K562 (cell line): ENCODE results near the gene PCLAF. TPM values are rescaled to one million over a fixed set of nuclear protein-coding genes. Genes with fewer than 3 reads are reported as not detected.

Experiments
- E2F5 ChIP-seq: sonication (generic); formaldehyde crosslinking; IDR thresholded peaks from 2 replicates; pipeline ENCODE4 v1.8.0; 2022; ENCODE audit warnings: mild to moderate bottlenecking, missing genetic modification reagents
- ETV1 ChIP-seq: fragments of 450-650 bp; conservative IDR thresholded peaks from 2 replicates; pipeline ENCODE4 v1.6.1; 2016; ENCODE audit warnings: missing genetic modification characterization, control low read depth, low read depth, missing compliant biosample characterization
- FOXP4 ChIP-seq: sonication (generic); formaldehyde crosslinking; IDR thresholded peaks from 2 replicates; pipeline ENCODE4 v1.8.0; 2022; ENCODE audit warnings: mild to moderate bottlenecking, missing genetic modification reagents, borderline replicate concordance
- GABPB1 ChIP-seq: sonication (generic); formaldehyde crosslinking; IDR thresholded peaks from 2 replicates; pipeline ENCODE4 v1.8.0; 2022; ENCODE audit warnings: mild to moderate bottlenecking, missing genetic modification reagents
- GATA2 ChIP-seq: sonication (generic); formaldehyde crosslinking; IDR thresholded peaks from 2 replicates; pipeline ENCODE4 v1.4.0; 2020; ENCODE audit warnings: mild to moderate bottlenecking, missing genetic modification reagents
- KDM2B ChIP-seq: fragments of 250-450 bp; sonication (Bioruptor Pico); IDR thresholded peaks from 2 replicates; pipeline ENCODE4 v1.8.0; 2021; ENCODE audit warnings: mild to moderate bottlenecking, moderate library complexity
- KLF10 ChIP-seq: fragments of 250-450 bp; sonication (Bioruptor Pico); IDR thresholded peaks from 2 replicates; pipeline ENCODE4 v1.6.1; 2021; ENCODE audit warnings: matching md5 sums
- MCM5 ChIP-seq: fragments of 450-650 bp; IDR thresholded peaks from 2 replicates; pipeline ENCODE4 v1.6.1; 2016; ENCODE audit warnings: low read depth
- MTA2 ChIP-seq: fragments of 450-650 bp; IDR thresholded peaks from 2 replicates; pipeline ENCODE4 v1.6.1; 2016; ENCODE audit warnings: low read depth
- POLR2AphosphoS5 ChIP-seq: IDR thresholded peaks from 2 replicates; pipeline ENCODE4 v1.6.1; 2011; ENCODE audit warnings: mild to moderate bottlenecking, low read depth, low read length, moderate library complexity; ENCODE audit not compliant: control insufficient read depth, insufficient read depth
- RBFOX2 ChIP-seq: fragments of 200-400 bp; formaldehyde crosslinking; IDR thresholded peaks from 2 replicates; pipeline ENCODE4 v1.6.1; 2017; ENCODE audit warnings: low read depth, mild to moderate bottlenecking, low read length, moderate library complexity
- SRSF1 ChIP-seq: fragments of 200-400 bp; formaldehyde crosslinking; IDR thresholded peaks from 2 replicates; pipeline ENCODE4 v1.6.1; 2017; ENCODE audit warnings: mild to moderate bottlenecking, low read depth, low read length, moderate library complexity
- TEAD1 ChIP-seq, 2 experiments: fragments of 450-650 bp in 1 of 2; sonication (generic) in 1 of 2; formaldehyde crosslinking; IDR thresholded peaks; 2 replicates each; pipeline versions ENCODE4 v1.4.0 to v1.8.0; 2020 to 2022; ENCODE audit warnings: mild to moderate bottlenecking in 2 of 2, missing genetic modification reagents in 1 of 2
- TEAD4 ChIP-seq, 2 experiments: sonication (generic) in 1 of 2; formaldehyde crosslinking in 1 of 2; IDR thresholded peaks; 2 replicates each; pipeline versions ENCODE4 v1.6.1 to v1.8.0; 2012 to 2022; ENCODE audit warnings: borderline replicate concordance in 1 of 2, inconsistent platforms in 1 of 2, low read length in 1 of 2, mild to moderate bottlenecking in 1 of 2, missing genetic modification reagents in 1 of 2
- ZNF785 ChIP-seq: fragments of 250-450 bp; sonication (Bioruptor Pico); IDR thresholded peaks from 2 replicates; pipeline ENCODE4 v1.4.0; 2020; ENCODE audit warnings: mild to moderate bottlenecking
- polyA plus RNA-seq, 8 experiments: library from polyadenylated mRNA; depleted of rRNA in 4 of 8; stranded (reverse) in 5 of 8; unstranded in 3 of 8; fragments of >200 nt; fragmentation: Nextera tagmentation in 2 of 8; fragmentation: Illumina TruSeq in 1 of 8; extraction: Ambion mirVana in 2 of 8; extraction: Trizol in 1 of 8; gene quantifications; 2 replicates each; pipeline versions ENCODE4 v1.2.1 to v1.2.3, GENCODE V29; 2011 to 2014; ENCODE audit warnings: inconsistent platforms in 1 of 8, missing spikeins in 1 of 8
- total RNA-seq, 7 experiments: library from RNA; depleted of rRNA in 6 of 7; stranded (reverse); fragments of >200 nt in 6 of 7; fragmentation: Illumina TruSeq in 2 of 7; extraction: Trizol in 2 of 7; gene quantifications; 2 replicates each; pipeline versions ENCODE4 v1.2.1 to v1.2.3, GENCODE V29; 2011 to 2021; ENCODE audit warnings: low replicate concordance in 1 of 7
- TF ChIP-seq, protein P1 (sequence below): fragments of 250-450 bp; sonication (Bioruptor Pico); IDR thresholded peaks from 2 replicates; pipeline ENCODE4 v1.4.0; 2020; ENCODE audit warnings: mild to moderate bottlenecking, moderate library complexity

The PCLAF gene
- total and polyA plus RNA-seq, 9 of the 15 experiments (the other 6 are each of a cell fraction or from before 2014, with no cell fraction given), result 112 to 881 (median 360) TPM

DNA sequence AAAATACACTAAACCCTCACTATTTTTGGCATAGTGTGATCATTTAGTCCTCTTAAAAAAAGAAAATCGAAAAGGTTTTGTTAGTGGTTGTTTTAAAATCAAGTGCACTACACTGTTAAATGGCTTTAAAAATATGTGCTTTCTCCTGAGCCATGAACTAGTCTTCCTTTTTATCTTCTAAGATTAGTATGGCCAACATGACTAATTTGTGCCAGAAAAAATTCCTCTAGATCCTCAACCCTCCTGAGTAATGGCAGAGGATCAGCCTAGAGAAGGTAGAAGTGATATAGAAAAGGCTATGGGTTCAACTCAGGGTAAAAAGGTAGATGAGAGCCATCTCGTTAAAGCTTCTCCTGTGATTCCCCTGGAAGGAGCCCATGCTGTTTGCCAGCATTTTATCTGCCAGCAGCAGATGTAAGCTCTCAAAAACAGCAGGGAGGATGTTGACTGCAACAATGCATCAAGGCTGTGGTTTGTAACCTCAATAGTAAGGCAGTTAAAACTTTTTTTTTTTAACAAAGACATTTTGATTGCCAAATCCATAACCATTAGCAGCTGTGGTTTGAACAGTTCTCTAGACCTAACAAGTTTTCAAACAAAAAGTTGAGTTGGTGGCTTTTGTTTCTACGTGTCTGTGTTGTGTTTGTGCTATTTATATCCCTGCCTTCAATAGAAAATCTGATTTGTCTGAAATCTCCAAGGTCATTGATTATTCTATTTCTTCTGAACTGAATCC, 48.9 kb upstream of the PCLAF start (continued):
- TF ChIP-seq, protein P1, sequence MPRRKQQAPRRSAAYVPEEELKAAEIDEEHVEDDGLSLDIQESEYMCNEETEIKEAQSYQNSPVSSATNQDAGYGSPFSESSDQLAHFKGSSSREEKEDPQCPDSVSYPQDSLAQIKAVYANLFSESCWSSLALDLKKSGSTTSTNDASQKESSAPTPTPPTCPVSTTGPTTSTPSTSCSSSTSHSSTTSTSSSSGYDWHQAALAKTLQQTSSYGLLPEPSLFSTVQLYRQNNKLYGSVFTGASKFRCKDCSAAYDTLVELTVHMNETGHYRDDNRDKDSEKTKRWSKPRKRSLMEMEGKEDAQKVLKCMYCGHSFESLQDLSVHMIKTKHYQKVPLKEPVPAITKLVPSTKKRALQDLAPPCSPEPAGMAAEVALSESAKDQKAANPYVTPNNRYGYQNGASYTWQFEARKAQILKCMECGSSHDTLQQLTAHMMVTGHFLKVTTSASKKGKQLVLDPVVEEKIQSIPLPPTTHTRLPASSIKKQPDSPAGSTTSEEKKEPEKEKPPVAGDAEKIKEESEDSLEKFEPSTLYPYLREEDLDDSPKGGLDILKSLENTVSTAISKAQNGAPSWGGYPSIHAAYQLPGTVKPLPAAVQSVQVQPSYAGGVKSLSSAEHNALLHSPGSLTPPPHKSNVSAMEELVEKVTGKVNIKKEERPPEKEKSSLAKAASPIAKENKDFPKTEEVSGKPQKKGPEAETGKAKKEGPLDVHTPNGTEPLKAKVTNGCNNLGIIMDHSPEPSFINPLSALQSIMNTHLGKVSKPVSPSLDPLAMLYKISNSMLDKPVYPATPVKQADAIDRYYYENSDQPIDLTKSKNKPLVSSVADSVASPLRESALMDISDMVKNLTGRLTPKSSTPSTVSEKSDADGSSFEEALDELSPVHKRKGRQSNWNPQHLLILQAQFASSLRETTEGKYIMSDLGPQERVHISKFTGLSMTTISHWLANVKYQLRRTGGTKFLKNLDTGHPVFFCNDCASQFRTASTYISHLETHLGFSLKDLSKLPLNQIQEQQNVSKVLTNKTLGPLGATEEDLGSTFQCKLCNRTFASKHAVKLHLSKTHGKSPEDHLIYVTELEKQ, result no peak
- TF ChIP-seq MCM5 (no peak), POLR2AphosphoS5 (peak; percentile 90; the same call in 1 of the 2 replicates), KLF10 (CRISPR knock-in tag) (no peak), E2F5 (CRISPR knock-in tag) (no peak), RBFOX2 (no peak), TEAD4 (IDR thresholded peaks at IDR 0.05; ENCODE audit: low read length) (peak; percentile 95), TEAD4 (CRISPR knock-in tag; IDR thresholded peaks at IDR 0.05; ENCODE audit: borderline replicate concordance) (no peak), ZNF785 (no peak), ETV1 (tag) (0 out of 2 replicates have a peak, but pooled peaks have one; percentile 7), SRSF1 (no peak), FOXP4 (peak; percentile 84; the same call in 1 of the 2 replicates), GATA2 (CRISPR knock-in tag) (peak; percentile 57; the same call in 1 of the 2 replicates), GABPB1 (CRISPR knock-in tag) (no peak), KDM2B (no peak), TEAD1 (CRISPR knock-in tag; IDR thresholded peaks at IDR 0.05) (peak in 1 of 2 experiments; percentile 26; a peak in 1 of 4 replicates), MTA2 (peak; percentile 75)
